ENCODE results near the gene OR52M1. TPM values are rescaled to one million over a fixed set of nuclear protein-coding genes. Genes with fewer than 3 reads are reported as not detected.

The OR52M1 gene
- polyA plus RNA-seq, 4 donors = not detected

GRCh38 chr11:4578624-4579023 is 33.6 kb downstream of the OR52M1 start:
- DNase-seq = no peak
- 84 to 94% (median 91%) methylated on average over 6 of the region's 6 CpGs for WGBS, 3 donors
- Histone ChIP-seq H3K36me3 (ENCODE audit: control insufficient read depth in 3 of 3, insufficient read depth in 2 of 3, low read depth in 1 of 3, low read length in 3 of 3) (no peaks in the 10 kb centered on the region), H3K27ac (ENCODE audit: low read depth in 1 of 3, low read length in 2 of 3) (no peak overlapping the region), H3K9me3 (ENCODE audit: control insufficient read depth in 2 of 2, insufficient read depth in 1 of 2, low read depth in 1 of 2, low read length in 1 of 2) (no peaks in the 10 kb centered on the region), H3K4me3 (ENCODE audit: low read depth in 1 of 3, low read length in 3 of 3) (no peak overlapping the region), H3K27me3 (ENCODE audit: control insufficient read depth in 3 of 3, insufficient read depth in 3 of 3, low read length in 3 of 3) (no peaks in the 10 kb centered on the region), H3K4me1 (ENCODE audit: control insufficient read depth in 3 of 3, insufficient read depth in 2 of 3, low read depth in 1 of 3, low read length in 2 of 3) (no peaks in the 10 kb centered on the region)
- FAIRE-seq = no peak

- DNase-seq (no peak), FAIRE-seq (no peak)
- H3K27me3 ChIP-seq (ENCODE audit: control insufficient read depth in 3 of 3, insufficient read depth in 3 of 3, low read length in 3 of 3) = no peaks in the 10 kb centered on the region
- H3K36me3 ChIP-seq (ENCODE audit: control insufficient read depth in 3 of 3, insufficient read depth in 2 of 3, low read depth in 1 of 3, low read length in 3 of 3) = no peaks in the 10 kb centered on the region
- H3K4me1 ChIP-seq (ENCODE audit: control insufficient read depth in 3 of 3, insufficient read depth in 2 of 3, low read depth in 1 of 3, low read length in 2 of 3) = no peaks in the 10 kb centered on the region
- 75 to 88% (median 82%) methylated on average over 1 of the region's 1 CpG for WGBS, 3 donors
- H3K9me3 ChIP-seq (ENCODE audit: control insufficient read depth in 2 of 2, insufficient read depth in 1 of 2, low read depth in 1 of 2, low read length in 1 of 2) = no peaks in the 10 kb centered on the region
- no peak overlapping the region for H3K4me3 ChIP-seq (ENCODE audit: low read depth in 1 of 3, low read length in 3 of 3)
- no peak overlapping the region for H3K27ac ChIP-seq (ENCODE audit: low read depth in 1 of 3, low read length in 2 of 3)
These were observed 35.1 kb downstream of the OR52M1 start for GRCh38 chr11:4580124-4580523.

GRCh38 chr11:4581443-4581842 is 36.5 kb downstream of the OR52M1 start, which contains the start of gene OR52I2:
TSS of gene OR52I2 (plus strand) at chr11:4581743.
- H3K4me3 ChIP-seq (ENCODE audit: low read depth in 1 of 3, low read length in 3 of 3) = no peak within 1 kb of the TSS
- no peaks in the 10 kb centered on the region for H3K9me3 ChIP-seq (ENCODE audit: control insufficient read depth in 2 of 2, insufficient read depth in 1 of 2, low read depth in 1 of 2, low read length in 1 of 2)
- DNase-seq (no peak), FAIRE-seq (no peak)
- H3K27me3 ChIP-seq (ENCODE audit: control insufficient read depth in 3 of 3, insufficient read depth in 3 of 3, low read length in 3 of 3) = no peaks in the 10 kb centered on the region
- no peak within 1 kb of the TSS for H3K27ac ChIP-seq (ENCODE audit: low read depth in 1 of 3, low read length in 2 of 3)
- H3K4me1 ChIP-seq (ENCODE audit: control insufficient read depth in 3 of 3, insufficient read depth in 2 of 3, low read depth in 1 of 3, low read length in 2 of 3) = peaks cover 0 to 3% (median 0%) of the 10 kb centered on the region in 3 donors
- H3K36me3 ChIP-seq (ENCODE audit: control insufficient read depth in 3 of 3, insufficient read depth in 2 of 3, low read depth in 1 of 3, low read length in 3 of 3) = no peaks in the 10 kb centered on the region

- no peak for FAIRE-seq
These were observed 44.0 kb downstream of the OR52M1 start for GRCh38 chr11:4589017-4589416.

DNA sequence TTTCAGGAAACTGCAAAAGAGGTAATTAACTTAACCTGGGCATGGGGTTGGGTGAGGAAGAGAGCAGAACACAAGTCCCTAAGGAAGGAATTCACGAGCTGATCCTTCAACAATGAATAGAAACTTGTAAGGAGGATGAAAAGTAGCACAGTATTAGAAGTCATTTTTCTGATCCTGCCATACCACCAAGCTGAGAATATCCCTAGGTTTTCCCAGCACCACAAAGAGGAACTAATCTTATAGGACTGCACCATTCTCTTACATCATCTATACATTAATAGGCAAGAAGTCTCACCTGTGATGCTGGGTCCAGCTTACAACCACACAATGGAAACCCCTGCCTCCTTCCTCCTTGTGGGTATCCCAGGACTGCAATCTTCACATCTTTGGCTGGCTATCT is 48.7 kb downstream of the OR52M1 start, which contains the start of gene OR52I1:
TSS of gene OR52I1 (plus strand) at position 301 of the 400 bp plus-strand sequence. CDS start at position 301, 0 bp downstream.
- 82 to 95% (median 88%) methylated on average over 1 of the region's 1 CpG for WGBS, 3 donors
- FAIRE-seq = no peak

More at GRCh38 chr11:4589017-4589416, 44.0 kb downstream of the OR52M1 start:
- no peak overlapping the region for H3K27ac ChIP-seq (ENCODE audit: low read depth in 1 of 3, low read length in 2 of 3)
- H3K4me3 ChIP-seq (ENCODE audit: low read depth in 1 of 3, low read length in 3 of 3) = no peak overlapping the region
- WGBS, 3 donors = 58 to 80% (median 61%) methylated on average over 3 of the region's 3 CpGs
- H3K36me3 ChIP-seq (ENCODE audit: control insufficient read depth in 3 of 3, insufficient read depth in 2 of 3, low read depth in 1 of 3, low read length in 3 of 3) = no peaks in the 10 kb centered on the region
- H3K9me3 ChIP-seq (ENCODE audit: control insufficient read depth in 2 of 2, insufficient read depth in 1 of 2, low read depth in 1 of 2, low read length in 1 of 2) = no peaks in the 10 kb centered on the region
- H3K4me1 ChIP-seq (ENCODE audit: control insufficient read depth in 3 of 3, insufficient read depth in 2 of 3, low read depth in 1 of 3, low read length in 2 of 3) = peaks cover 0 to 3% (median 0%) of the 10 kb centered on the region in 3 donors
- H3K27me3 ChIP-seq (ENCODE audit: control insufficient read depth in 3 of 3, insufficient read depth in 3 of 3, low read length in 3 of 3) = no peaks in the 10 kb centered on the region
- no peak for DNase-seq

More for the DNA sequence above, 48.7 kb downstream of the OR52M1 start, which contains the start of gene OR52I1:
- H3K27ac ChIP-seq (ENCODE audit: low read depth in 1 of 3, low read length in 2 of 3) = no peak within 1 kb of the TSS
- H3K4me1 ChIP-seq (ENCODE audit: control insufficient read depth in 3 of 3, insufficient read depth in 2 of 3, low read depth in 1 of 3, low read length in 2 of 3) = no peaks in the 10 kb centered on the region
- no peaks in the 10 kb centered on the region for H3K27me3 ChIP-seq (ENCODE audit: control insufficient read depth in 3 of 3, insufficient read depth in 3 of 3, low read length in 3 of 3)
- H3K9me3 ChIP-seq (ENCODE audit: control insufficient read depth in 2 of 2, insufficient read depth in 1 of 2, low read depth in 1 of 2, low read length in 1 of 2) = no peaks in the 10 kb centered on the region
- no peak within 1 kb of the TSS for H3K4me3 ChIP-seq (ENCODE audit: low read depth in 1 of 3, low read length in 3 of 3)
- peaks cover 0 to 7% (median 3%) of the 10 kb centered on the region in 3 donors for H3K36me3 ChIP-seq (ENCODE audit: control insufficient read depth in 3 of 3, insufficient read depth in 2 of 3, low read depth in 1 of 3, low read length in 3 of 3)
- no peak for DNase-seq

Other genes with a start within 250 kb of the OR52M1 start
- gene OR52B4, start 176.8 kb upstream of the OR52M1 start, polyA plus RNA-seq = not detected
- 10 to 100 TPM; 24.1 to 43.6 (median 40.0) TPM for gene TRIM21, start 151.5 kb upstream of the OR52M1 start, polyA plus RNA-seq
- gene OR52K2, start 95.9 kb upstream of the OR52M1 start, polyA plus RNA-seq = not detected
- gene OR52K1, start 62.5 kb upstream of the OR52M1 start, polyA plus RNA-seq = under 1 TPM in 1 of 4 donors, not detected in 3; 0.09 TPM
- under 1 TPM in 1 of 4 donors, not detected in 3; 0.04 TPM for gene OR52I2, start 36.6 kb downstream of the OR52M1 start, polyA plus RNA-seq
- under 1 TPM in 1 of 4 donors, not detected in 3; 0.07 TPM for gene OR52I1, start 48.8 kb downstream of the OR52M1 start, polyA plus RNA-seq
- 10 to 100 TPM in 3 of 4 donors, 1 to 10 TPM in 1; 8.4 to 18.5 (median 10.6) TPM for gene TRIM68, start 63.0 kb downstream of the OR52M1 start, polyA plus RNA-seq
- gene OR51D1, start 92.3 kb downstream of the OR52M1 start, polyA plus RNA-seq = not detected
- 1 to 10 TPM in 2 of 4 donors, not detected in 2; 1.1 to 4.6 TPM for gene OR51E1, start 98.8 kb downstream of the OR52M1 start, polyA plus RNA-seq
- gene OR51E2, start 152.7 kb downstream of the OR52M1 start, polyA plus RNA-seq = under 1 TPM in 2 of 4 donors, not detected in 2; 0.22 to 0.36 TPM
- gene MMP26, start 159.6 kb downstream of the OR52M1 start, polyA plus RNA-seq = under 1 TPM in 1 of 4 donors, not detected in 3; 0.04 TPM
- gene OR51F1, start 224.7 kb downstream of the OR52M1 start, polyA plus RNA-seq = not detected

All from small intestine (tissue), 7 donors.